Measurements from ENCODE around the gene RNF224.

The RNF224 gene

DNA sequence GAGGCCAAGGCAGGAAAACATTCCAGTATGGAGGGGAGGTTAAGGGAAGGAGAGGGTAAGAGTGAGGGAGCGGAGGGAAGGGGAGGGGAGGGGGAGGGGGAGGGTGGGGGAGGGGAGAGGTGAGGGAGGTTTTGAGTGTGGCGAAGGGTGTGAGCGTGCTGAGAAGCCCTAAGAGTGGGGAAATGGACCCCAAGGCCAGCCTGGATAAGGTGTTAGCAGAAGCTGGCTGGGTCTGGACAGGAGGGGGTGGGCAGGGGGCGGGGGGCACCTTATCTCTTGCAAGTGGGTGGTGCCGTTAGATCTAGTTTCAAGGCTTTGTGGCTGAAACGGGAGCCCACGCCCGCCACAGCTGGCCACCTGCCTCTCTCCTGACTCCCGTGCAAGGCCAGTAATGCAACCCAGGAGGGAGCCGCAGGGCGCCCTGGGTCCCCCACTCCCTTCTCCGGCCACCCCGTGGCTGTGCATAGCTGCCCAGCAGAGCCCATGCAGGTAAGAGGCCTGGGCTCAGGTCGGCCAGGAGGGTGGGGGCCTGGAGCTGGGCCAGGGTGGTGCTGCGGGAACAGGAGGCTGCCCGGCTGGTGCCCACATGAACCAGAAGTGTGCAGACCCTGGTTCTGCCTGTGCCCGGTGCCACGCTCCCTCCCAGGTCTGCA, 677 bp downstream of the RNF224 start:
- DNase-seq (ENCODE audit: low spot score) (no peak), FAIRE-seq (no peak)

DNA sequence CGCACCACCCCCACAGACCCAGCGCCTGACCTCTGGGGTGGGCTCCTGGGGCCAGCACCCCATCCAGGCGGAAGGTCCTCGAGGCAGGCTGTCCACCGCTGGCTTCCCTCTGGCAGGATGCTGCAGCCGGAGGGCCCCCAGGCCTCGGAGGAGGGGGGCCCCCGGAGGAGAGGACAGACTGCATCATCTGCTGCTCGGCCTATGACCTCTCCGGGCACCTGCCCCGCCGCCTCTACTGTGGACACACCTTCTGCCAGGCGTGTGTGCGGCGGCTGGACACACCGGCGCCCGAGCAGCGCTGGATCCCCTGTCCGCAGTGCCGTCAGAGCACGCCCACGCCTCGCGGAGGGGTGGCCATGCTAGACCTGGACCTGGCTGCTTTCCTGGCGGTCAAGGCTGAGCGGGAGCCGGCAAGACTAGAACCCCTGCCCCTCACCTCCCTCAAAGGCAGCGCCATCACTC, 1.2 kb downstream of the RNF224 start:
- DNase-seq (ENCODE audit: low spot score) (no peak), FAIRE-seq (no peak)

DNA sequence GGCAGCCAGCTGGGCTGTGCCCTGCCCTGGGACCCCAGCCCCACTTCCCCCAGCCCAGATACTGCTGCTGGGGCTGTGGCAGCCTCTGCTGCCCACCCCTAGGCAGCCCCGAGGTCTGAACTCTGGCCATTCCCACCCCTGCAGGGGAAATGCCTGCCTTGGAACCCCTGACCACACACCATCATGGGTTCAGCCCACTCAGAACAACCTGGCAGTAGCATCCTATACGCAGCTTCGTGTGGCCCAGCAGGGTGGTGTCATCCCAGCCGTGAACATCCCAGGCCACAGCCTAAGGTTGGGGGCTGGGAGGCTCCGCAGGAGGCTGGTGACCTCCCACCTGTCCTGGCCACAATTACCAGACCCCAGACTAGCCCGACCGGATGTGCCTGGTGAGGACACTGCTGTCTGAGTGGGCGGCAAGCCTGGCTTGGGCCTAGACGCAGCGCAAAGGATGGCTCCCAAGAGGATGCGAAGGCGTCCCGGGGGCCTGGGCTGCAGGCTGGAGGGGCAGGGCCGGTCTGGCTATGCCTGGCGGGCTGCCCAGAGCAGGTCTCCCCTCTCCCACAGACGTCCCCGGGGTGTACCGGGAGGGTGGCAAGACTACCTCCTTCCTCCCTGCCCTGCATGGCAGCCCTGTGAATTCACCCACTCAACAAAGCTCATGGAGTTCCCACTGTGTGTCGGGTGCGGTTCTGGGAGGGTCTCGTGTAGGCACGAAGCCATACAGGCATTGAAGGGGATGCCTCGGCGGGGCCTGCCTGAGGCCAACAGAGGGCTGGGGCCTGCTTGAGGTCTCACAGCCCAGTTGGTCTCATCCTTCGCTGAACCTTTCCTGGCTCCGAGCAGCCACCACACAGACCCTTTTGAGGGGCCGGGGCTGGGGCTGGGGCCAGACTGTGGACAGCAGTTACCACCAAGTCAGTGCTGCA, 1.9 kb downstream of the RNF224 start:
- DNase-seq (ENCODE audit: low spot score) (no peak), FAIRE-seq (no peak)

DNA sequence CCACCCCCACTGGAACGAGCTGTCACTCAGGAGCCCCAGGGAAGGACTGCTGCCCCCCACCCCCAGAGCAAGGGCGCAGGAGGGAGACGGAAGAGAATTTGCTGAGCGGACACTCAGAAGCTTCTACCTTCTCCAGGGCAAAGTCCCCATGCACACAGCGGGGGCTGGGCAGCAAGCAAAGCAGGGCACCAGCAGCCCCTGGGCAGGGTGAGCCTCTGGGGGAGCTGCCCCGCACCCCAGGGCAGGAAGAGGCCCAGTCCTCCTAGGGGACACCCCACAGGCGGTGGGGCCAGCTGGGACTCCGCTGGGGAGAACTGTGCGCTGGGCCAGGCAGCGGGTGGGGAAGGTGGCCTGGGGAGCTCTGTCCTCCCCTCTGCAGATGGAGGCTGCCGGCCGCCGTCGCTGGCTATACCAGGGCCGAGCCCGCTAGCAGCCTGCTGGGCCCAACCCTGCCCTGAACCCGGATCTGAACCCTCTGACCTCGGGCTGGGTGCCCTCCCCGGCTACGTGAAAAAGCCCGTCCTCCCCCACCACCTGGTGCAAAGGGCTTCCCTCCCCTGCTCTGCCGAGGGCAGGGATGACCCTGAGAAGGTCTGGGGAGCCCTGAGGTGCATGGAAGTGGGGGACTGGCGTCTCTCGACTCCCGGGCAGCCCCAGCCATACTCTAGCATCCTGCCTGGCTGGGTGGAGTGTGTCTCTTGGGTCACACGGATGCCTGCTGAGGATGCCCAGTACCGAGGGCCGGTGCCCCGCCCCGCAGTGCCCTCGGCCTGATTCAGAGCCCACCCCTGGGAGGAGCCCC, 2.8 kb downstream of the RNF224 start:
- FAIRE-seq (no peak), DNase-seq (ENCODE audit: low spot score) (no peak)

DNA sequence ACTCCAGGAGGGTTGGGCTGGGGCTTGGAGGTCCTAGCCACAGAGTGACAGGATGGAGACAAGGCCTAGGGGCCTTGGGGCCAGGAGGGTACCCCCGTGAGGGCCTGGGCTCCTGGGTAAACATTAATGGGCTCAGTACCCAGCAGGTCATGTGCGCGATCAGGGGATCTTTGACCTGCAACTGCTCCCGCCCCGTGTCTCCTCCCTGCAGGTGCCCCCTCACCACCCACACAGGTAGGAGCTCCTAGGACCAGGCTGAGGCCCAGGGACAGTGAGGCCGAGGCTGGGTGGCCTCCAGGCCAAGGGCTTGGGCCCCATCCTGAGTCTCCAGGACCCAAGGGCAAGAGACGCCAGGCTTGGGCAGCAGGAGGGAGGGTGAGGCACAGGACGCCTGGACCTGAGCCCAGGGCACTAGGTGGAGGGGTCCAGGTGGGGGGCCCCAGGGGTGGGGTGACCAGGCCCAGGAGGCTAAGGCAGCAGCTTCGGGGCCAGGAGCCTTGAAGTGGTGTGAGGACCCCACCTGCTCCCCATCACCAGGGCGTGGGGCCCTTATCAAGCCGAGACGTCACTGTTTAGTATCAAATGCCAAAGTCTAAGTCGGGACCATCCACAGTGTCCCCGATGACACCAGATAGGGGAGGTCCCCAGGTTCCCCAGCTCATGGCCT, 3.5 kb downstream of the RNF224 start, which contains the start of gene SLC34A3:
Gene SLC34A3, plus strand, starts transcription at position 197 of the 667 bp plus-strand sequence. CDS start 802 bp downstream, outside the sequence.
- DNase-seq (ENCODE audit: low spot score): no peak
- no peak for FAIRE-seq

DNA sequence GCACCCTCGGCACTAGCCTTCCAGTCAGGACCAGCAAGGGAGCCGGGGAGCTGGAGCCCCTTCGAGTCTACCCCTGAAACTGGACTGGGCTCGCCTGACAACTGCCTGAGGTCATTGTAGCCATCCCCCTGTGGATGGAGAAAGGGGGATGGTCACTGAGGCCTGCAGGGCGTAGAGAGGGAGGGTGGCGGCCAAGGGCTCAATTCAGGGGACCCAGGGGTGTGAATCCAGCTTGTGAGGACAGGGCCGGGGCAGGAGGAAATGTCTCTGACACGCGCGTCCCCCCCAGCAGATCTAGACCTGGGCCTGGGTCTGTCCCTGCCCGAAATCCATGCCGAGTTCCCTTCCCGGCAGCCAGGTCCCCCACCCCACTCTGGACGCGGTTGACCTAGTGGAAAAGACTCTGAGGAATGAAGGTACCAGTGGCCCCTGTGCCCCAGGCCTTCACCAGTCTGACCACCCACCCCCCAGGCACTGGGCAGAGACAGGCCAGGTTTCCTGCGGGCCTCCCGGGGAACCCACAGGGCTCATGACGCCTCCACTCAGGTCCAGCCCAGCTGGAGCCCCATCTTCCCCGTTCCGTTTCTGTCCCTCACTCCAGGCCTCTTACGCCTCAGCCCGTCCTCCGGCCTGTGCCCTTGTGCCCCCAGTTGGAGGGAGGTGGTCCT, 4.2 kb downstream of the RNF224 start:
- DNase-seq (ENCODE audit: low spot score) (no peak), FAIRE-seq (no peak)

DNA sequence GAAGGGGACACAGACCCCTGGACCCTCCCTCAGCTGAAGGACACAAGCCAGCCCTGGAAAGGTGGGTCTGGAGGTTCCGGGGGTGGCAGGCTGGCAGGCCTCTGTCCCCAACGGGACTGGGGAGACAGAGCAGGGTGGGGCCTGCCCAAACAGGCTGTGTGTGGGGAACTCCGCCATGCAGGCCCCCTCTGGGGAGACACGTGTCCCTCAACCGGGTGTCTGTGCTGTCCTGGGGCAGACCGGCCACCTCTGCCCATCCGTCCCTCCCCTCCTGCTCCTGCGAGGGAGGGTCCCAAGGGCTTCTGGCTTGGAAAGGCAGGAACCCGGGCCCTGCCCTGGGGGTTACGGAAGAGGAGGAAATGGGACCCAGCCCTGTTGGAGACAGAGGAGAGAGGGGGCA, 4.8 kb downstream of the RNF224 start:
- FAIRE-seq (no peak), DNase-seq (ENCODE audit: low spot score) (no peak)

DNA sequence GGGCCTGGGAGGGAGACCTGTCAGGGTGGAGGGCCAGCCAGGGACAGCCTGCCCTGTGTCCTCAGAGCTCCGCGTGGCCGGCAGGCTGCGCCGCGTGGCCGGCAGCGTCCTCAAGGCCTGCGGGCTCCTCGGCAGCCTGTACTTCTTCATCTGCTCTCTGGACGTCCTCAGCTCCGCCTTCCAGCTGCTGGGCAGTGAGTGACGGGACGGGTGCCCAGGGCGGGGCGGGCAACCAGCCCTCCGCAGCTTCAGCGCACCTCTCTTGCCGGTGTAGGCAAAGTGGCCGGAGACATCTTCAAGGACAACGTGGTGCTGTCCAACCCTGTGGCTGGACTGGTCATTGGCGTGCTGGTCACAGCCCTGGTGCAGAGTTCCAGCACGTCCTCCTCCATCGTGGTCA, 5.2 kb downstream of the RNF224 start:
- FAIRE-seq: no peak
- DNase-seq (ENCODE audit: low spot score): no peak

DNA sequence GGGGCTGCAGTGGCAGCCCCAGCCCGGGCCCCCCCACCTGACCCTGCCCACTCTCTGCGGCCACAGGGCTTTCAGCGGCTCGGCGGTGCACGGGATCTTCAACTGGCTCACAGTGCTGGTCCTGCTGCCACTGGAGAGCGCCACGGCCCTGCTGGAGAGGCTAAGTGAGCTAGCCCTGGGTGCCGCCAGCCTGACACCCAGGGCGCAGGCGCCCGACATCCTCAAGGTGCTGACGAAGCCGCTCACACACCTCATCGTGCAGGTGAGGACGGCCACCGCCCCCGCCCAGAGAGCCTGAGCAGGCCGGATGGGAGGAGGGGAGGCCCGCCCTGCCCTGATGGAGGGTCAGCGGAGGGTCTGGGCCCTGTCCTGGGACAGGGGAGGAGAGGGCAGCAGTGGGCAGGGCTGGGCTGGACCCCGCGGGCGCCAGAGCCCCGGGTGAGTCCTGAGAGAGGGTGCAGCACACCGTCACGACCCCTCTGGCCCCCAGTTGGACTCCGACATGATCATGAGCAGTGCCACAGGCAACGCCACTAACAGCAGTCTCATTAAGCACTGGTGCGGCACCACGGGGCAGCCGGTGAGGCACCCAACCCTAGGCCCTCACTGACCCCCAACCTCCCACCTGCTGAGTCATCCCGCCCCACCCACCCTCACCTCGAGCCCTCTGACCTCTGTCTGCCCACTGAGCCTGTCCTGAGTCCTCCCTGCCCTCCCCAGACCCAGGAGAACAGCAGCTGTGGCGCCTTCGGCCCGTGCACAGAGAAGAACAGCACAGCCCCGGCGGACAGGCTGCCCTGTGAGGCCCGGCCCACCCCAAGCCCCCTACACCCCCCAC, 6.1 kb downstream of the RNF224 start:
- DNase-seq (ENCODE audit: low spot score) (no peak), FAIRE-seq (no peak)

DNA sequence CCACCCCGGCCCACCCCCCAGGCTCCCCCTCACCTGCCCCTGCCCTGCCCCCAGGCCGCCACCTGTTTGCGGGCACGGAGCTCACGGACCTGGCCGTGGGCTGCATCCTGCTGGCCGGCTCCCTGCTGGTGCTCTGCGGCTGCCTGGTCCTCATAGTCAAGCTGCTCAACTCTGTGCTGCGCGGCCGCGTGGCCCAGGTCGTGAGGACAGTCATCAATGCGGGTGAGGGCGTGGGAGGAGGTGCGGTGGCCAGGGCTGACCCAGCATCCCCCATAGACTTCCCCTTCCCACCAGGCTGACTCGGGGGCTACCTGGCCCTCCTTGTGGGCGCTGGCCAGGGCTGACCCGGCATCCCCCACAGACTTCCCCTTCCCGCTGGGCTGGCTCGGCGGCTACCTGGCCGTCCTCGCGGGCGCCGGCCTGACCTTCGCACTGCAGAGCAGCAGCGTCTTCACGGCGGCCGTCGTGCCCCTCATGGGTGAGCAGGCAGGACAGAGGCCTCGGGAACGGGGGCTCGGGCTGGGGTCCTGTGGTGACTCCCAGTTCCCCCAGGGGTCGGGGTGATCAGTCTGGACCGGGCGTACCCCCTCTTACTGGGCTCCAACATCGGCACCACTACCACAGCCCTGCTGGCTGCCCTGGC, 6.9 kb downstream of the RNF224 start:
- DNase-seq (ENCODE audit: low spot score) (no peak), FAIRE-seq (no peak)

DNA sequence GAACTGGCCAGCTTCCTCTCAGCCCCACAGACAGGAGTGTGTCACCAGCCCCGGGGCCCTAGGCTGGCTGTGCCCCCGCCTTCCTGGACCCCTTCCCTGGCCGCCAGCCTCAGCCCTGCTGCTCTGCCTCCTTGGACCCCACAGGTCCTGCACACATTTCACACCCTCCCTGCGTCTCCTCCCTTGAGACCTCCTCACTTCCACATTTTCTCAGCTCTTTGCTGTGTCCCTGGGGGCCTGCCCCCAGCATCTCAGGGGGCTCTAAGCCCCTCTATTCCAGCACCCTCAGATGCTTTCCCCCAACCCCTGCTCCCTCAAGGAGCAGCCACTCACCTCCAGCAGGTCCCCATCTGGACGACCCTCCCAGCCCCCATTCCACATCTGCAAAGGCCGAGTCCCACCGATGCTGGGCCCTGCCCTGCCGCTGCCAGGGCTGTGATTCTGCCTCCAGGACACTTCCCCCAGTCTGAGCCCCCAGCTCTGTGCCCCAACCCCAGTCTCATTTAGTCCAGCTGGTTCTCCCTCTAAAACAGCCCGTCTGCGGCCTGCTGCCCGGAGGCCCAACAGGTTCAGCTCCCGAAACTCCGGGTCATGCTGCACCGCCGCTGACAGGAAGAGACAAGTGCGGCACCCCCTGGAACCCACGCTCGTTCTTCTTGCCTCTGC, 7.6 kb downstream of the RNF224 start:
- FAIRE-seq: no peak
- no peak for DNase-seq (ENCODE audit: low spot score)

DNA sequence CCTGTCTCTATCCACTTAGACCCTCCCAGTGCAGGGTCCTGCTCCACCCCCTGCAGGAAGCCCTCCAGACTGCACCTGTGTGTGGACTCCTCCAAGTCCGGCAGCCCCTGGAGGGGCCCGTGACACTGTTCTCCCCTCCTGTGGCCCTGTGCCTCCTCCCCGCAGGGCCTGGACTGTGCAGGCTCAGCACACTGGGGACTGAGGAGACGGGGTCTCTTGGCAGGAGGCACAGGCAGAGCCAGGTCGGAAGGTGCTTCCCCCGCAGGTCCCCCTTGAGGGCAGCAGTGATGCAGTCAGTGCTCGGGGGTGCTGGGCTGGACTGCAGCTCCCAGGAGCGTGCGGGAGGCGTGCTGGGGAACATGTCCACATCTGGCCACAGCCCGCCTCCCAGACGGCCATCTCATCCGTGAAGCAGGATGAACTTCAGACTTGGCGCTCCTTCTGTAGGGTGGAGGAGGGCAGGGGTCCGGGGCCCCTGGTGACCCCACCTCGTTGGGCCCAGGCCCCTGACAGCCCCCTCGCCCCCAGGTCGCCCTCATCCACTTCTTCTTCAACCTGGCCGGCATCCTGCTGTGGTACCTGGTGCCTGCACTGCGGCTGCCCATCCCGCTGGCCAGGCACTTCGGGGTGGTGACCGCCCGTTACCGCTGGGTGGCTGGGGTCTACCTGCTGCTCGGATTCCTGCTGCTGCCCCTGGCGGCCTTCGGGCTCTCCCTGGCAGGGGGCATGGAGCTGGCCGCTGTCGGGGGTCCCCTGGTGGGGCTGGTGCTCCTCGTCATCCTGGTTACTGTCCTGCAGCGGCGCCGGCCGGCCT, 8.3 kb downstream of the RNF224 start:
- FAIRE-seq: no peak
- no peak for DNase-seq (ENCODE audit: low spot score)

DNA sequence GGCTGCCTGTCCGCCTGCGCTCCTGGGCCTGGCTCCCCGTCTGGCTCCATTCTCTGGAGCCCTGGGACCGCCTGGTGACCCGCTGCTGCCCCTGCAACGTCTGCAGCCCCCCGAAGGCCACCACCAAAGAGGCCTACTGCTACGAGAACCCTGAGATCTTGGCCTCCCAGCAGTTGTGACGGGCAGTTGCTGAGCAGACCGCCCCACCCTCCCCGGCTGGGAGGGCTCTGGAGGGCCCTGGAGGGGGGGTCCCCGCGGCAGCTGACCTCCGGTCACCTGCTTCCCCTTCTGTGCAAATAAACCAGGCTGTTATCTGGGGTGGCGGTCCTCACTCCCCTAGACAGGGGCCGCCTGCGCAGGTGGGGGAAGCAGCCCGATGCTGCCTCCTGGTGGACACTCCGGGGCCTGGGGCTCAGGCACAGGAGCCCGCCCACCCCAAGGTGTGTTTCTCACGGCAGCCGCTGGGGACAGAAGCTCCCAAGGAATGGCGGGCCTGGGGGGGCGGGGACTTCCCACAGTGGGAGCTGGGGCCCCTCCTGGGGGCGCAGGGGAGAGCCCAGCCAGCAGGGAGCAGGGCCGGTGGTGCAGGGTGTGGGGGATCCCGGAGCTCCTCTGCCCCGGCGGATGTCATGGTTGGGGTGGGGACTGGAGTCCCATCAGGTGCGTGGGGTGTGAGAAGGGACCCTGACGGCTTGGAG, 9.1 kb downstream of the RNF224 start:
- peak; percentile 32 for FAIRE-seq
- peak; percentile 91 for DNase-seq (ENCODE audit: low spot score)

DNA sequence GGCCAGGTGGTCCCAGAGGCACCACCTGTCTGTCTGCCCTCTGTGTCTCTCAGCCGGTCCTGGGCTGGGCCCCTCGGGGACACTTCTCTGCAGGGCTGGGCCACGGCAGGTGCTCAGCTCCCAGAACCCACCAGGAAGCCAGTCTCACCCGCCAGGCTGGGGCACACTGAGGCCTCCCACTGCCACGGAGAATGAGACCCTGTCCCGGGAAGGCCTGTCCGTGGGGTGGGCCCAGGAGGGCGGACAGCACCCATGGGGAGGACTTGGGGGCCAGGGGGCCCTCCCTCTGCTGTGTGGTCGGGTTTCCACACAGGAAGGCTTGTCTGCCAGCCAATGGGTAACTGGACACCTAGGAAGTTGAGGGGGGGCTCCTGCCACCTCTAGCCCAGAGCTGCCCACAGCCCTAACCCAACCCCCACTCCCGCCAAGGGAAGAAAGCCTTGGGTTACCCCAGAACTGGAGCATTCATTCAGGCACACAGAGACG, 9.7 kb downstream of the RNF224 start:
- no peak for FAIRE-seq

DNA sequence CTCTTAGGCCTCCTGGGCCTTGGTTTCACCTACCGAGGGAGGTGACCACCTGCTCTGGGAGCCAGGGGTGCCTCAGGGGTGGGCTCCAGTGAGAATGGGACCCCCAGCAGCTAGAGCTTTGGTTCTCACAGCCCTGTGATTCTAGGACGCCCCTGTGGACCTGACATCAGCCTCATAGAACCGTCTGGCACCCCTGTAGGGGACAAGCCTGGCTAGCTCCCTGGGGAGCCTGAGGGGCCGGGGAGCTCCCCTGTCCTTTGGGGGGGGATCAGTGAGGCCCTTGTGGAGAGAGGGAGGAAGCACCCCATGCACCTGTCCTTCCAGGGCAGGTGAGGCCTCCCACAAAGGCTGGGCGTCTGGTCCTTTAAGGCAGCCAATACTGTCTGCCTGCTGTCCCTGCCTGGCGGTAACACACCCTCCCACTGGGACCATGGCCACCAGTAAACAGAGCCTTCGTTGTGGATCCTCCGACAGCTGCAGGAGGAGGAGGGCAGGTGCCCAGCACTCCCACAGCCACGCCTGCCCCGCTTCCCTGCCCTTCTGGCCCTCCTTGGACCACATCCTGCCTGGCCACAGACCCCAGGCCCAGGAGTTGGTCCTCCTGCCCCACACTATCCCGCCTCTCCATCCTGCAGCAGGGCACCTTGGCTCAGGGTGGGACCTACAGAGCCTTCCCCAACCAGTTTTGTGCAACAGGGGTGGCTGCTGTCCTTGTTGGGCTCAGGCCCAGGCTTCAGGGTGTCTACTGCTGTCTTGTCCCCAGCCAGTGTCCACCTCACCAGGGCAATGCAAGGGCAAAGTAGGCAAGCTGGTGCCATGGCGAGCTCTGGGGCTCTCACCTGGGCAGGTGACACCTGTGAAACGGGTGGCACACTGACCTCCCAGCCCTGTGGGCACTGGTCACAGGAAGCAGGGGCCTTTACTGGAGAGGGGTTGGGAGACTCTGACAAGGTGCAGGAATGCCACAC, 10.7 kb downstream of the RNF224 start:
- no peak for FAIRE-seq

More for the DNA sequence above, 9.7 kb downstream of the RNF224 start:
- no peak for DNase-seq (ENCODE audit: low spot score)

More for the DNA sequence above, 10.7 kb downstream of the RNF224 start:
- DNase-seq (ENCODE audit: low spot score): no peak

All from urothelium cell line (cell line).